Measurements from ENCODE around the gene PSMD11. TPM values are rescaled to one million over a fixed set of nuclear protein-coding genes. Genes with fewer than 3 reads are reported as not detected.

The PSMD11 gene
- total RNA-seq, 2 experiments from 2014 or later, result 110 to 139 TPM

DNA sequence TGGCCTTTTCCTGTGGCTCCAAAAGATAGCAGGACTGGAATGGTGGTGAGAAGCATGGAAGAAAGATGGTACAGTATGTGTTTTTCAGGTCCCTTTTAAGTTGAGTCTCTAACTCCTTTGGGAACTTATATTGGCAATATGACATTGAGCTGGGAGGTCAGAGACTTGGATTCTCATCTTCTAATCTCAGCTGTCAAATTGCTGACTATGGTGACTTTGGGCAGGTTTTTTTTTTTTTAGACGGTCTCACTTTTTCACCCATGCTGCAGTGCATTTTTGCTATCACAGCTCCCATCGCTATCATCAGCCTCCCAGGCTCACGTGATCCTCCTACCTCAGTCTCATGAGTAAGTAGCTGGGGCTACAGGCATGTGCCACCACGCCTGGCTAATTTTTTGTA is 27.3 kb downstream of the PSMD11 start:
- ATAC-seq, result no peak
- Mint-ChIP-seq H3K9me3 (ENCODE audit: low read depth) (no peaks in the 10 kb centered on the region), H3K27me3 (no peaks in the 10 kb centered on the region), H3K36me3 (peaks cover 64% of the 10 kb centered on the region), H3K4me3 (no peak overlapping the region), H3K27ac (peak overlapping the region; percentile 15), H3K4me1 (no peaks in the 10 kb centered on the region)
- CTCF ChIA-PET, result interaction anchor here (1.0 to 3.5 kb wide), 6 partner anchors 8 to 187 kb away, joined by 3 to 24 read pairs (median 4); no protein-coding TSS in a partner anchor
- no peak for DNase-seq

DNA sequence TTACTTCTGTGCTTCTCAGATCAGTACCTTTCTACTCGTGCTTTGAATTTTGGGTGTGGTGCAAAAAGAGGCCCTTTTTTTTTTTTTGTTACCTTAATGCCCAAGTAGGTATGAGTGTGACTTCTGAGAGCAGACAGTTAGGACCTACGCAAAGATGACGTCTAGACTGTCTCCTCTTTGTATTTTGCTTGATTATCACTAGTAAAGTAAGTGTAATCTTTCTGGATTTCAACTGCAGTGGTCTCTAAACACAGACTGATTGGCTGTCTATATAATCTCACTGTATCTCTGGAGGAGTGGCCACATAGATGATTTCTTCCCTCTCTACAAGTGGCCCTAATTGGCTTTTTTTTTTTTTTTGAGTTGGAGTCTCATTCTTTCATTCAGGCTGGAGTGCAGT is 30.9 kb downstream of the PSMD11 start:
- H3K4me1 Mint-ChIP-seq, result no peaks in the 10 kb centered on the region
- no peak overlapping the region for H3K27ac Mint-ChIP-seq
- peaks cover 65% of the 10 kb centered on the region for H3K36me3 Mint-ChIP-seq
- CTCF ChIA-PET, result interaction anchor here (1.3 kb wide), 1 partner anchor 13 kb away, joined by 10 read pairs; no protein-coding TSS in a partner anchor
- H3K9me3 Mint-ChIP-seq (ENCODE audit: low read depth), result no peaks in the 10 kb centered on the region
- H3K4me3 Mint-ChIP-seq, result no peak overlapping the region
- no peaks in the 10 kb centered on the region for H3K27me3 Mint-ChIP-seq
- ATAC-seq (no peak), DNase-seq (no peak)

DNA sequence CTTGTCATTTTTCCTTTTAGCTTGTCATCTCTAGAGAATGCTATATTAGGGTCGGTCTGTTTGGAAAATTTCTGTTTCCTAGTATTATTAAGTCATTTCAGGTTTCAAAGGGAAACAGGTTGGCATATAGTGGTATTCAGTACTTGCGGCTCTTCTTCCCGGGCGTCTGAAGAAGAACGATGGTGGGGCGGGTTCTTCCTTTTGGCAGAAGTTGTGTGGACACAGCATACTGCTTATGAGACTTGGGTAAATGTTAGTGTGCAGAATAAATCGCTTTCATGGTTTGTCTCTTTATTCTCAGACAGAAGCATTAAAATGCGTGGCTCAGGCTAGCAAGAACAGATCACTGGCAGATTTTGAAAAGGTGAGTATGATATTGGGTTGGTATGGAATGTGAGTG is 32.9 kb downstream of the PSMD11 start:
- CTCF ChIA-PET, result no interaction called here
- H3K27me3 Mint-ChIP-seq, result no peaks in the 10 kb centered on the region
- no peak overlapping the region for H3K4me3 Mint-ChIP-seq
- H3K36me3 Mint-ChIP-seq, result peaks cover 59% of the 10 kb centered on the region
- no peaks in the 10 kb centered on the region for H3K4me1 Mint-ChIP-seq
- H3K27ac Mint-ChIP-seq, result no peak overlapping the region
- DNase-seq (no peak), ATAC-seq (no peak)
- no peaks in the 10 kb centered on the region for H3K9me3 Mint-ChIP-seq (ENCODE audit: low read depth)

DNA sequence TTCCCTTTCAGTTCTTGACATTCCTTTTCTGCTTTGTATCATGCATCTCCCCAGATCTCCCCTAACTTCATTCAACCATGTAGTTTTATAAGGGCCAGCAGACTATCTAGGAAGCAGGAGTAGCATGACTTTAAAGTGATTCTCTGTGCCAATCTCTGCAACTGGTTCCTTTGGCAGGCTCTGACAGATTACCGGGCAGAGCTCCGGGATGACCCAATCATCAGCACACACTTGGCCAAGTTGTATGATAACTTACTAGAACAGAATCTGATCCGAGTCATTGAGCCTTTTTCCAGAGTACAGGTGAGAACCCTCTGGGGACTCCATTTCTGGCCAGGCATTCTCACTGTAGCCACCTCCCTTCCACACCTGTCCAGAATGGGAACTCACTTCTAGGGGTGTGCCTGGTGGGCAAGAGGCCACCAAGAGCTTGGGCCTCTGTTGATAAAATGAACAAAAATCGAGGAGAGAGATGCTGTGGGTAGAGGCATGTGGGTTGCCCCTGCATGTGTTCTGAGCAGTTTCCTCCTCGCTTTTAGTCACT is 34.8 kb downstream of the PSMD11 start:
- no peak for DNase-seq
- H3K36me3 Mint-ChIP-seq, result peaks cover 50% of the 10 kb centered on the region
- peaks cover 4% of the 10 kb centered on the region for H3K4me1 Mint-ChIP-seq
- CTCF ChIA-PET, result interaction anchor here (1.4 to 1.8 kb wide), 2 partner anchors 8 to 17 kb away, joined by 3 to 4 read pairs; no protein-coding TSS in a partner anchor
- no peak for ATAC-seq
- H3K27me3 Mint-ChIP-seq, result no peaks in the 10 kb centered on the region
- no peak overlapping the region for H3K27ac Mint-ChIP-seq
- no peaks in the 10 kb centered on the region for H3K9me3 Mint-ChIP-seq (ENCODE audit: low read depth)
- no peak overlapping the region for H3K4me3 Mint-ChIP-seq

DNA sequence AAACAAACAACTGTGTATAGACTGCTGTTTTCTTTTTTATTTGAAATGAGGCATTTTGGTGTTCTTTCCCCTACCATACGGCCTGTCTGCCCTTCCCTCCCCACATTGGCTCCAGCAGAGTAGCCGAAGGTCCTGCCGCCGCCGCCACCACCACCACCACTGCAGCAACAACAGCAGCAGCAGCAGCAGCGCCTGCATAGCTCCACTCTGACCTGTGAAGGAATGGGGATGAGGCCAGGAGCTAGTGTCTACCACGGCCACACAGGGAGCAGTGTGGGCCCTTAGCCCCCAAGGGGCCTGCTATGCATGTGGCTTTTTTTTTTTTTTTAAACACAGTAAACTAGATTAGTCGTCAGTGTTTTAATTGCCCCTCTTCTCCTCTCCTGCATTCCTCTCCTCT is 36.9 kb downstream of the PSMD11 start:
- no peak overlapping the region for H3K4me3 Mint-ChIP-seq
- no peaks in the 10 kb centered on the region for H3K9me3 Mint-ChIP-seq (ENCODE audit: low read depth)
- peaks cover 4% of the 10 kb centered on the region for H3K4me1 Mint-ChIP-seq
- no peak for ATAC-seq
- no peaks in the 10 kb centered on the region for H3K27me3 Mint-ChIP-seq
- no peak overlapping the region for H3K27ac Mint-ChIP-seq
- DNase-seq, result no peak
- CTCF ChIA-PET, result interaction anchor here (0.7 to 4.9 kb wide), 5 partner anchors 8 to 275 kb away, joined by 3 to 32 read pairs (median 3); no protein-coding TSS in a partner anchor
- H3K36me3 Mint-ChIP-seq, result peaks cover 37% of the 10 kb centered on the region

DNA sequence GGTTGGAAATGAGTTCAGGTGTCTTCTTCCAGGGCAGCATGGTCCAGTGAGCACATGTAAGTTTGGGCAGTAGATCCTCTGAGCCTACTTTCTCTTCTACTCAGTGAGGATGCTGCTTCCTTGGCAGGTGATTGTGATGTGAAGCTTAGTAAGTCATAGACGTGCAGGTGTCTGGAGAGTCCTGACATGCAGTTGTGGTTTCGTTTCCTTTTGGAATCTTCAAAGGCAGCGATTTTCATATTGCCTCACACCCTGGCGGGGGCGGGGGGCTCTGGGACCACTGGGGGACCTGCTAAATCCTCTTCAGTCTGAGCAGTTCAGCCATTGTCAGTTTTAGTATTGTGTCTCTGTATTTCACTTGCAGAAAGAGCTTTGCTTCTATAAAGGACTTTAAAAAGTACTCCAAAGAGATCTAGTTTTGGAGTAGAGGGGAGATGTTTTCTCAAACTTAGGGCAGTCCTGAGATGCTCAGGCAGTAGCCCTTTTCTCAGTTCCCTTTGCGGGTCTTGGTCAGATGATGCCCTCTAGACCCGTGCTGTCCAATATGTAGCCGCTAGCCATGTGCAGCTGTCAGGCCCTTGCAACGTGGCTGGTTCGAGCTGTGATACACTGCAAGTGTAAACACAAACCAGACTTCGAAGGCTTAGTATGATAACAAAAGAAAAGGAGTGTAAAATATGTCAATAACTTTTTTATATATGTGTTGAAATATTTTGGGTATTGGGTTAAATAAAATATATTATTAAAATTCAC is 38.4 kb downstream of the PSMD11 start:
- CTCF ChIA-PET, result interaction anchor here (0.6 to 4.9 kb wide), 16 partner anchors 10 to 300 kb away, joined by 3 to 32 read pairs (median 4); partner anchors contain the start of gene PSMD11
- Mint-ChIP-seq H3K4me3 (no peak overlapping the region), H3K9me3 (ENCODE audit: low read depth) (no peaks in the 10 kb centered on the region), H3K27ac (no peak overlapping the region), H3K4me1 (peaks cover 7% of the 10 kb centered on the region), H3K36me3 (peaks cover 29% of the 10 kb centered on the region), H3K27me3 (peaks cover 3% of the 10 kb centered on the region)
- DNase-seq (no peak), ATAC-seq (no peak)

DNA sequence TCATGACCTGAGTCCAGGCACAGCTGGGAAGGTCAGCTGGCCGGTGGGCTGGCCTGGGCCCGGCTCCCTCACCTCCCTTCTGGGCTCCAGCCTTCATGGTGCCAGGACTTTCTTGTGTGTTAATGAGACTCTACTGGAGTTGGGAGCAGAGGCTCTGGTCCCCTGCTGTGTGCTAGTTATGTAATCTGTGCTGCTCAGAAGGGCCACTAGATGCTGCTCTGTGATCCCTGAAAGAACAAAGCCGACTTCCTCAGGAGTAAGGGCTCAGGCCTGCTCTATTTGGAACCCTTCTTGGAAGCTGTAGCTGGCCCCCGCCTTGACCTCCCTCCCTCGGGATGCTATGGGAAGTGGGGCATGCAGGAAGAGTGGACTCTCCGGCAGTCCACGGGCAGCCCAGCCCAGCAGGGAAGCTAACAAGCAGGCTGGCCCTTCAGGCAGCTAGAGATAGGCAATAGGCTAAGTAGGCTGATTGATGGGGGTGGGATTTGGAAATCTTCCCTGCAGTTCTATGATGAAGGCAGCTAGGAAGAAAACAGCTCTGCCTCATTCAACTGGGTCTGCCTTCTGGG is 39.2 kb downstream of the PSMD11 start:
- ATAC-seq, result no peak
- Mint-ChIP-seq H3K4me3 (no peak overlapping the region), H3K27ac (no peak overlapping the region), H3K27me3 (peaks cover 8% of the 10 kb centered on the region), H3K4me1 (peaks cover 12% of the 10 kb centered on the region), H3K9me3 (ENCODE audit: low read depth) (no peaks in the 10 kb centered on the region), H3K36me3 (peaks cover 27% of the 10 kb centered on the region)
- peak; percentile 55 for DNase-seq
- CTCF ChIA-PET, result interaction anchor here (0.7 to 4.9 kb wide), 25 partner anchors 11 to 395 kb away, joined by 3 to 32 read pairs (median 4); partner anchors contain the start of gene PSMD11

DNA sequence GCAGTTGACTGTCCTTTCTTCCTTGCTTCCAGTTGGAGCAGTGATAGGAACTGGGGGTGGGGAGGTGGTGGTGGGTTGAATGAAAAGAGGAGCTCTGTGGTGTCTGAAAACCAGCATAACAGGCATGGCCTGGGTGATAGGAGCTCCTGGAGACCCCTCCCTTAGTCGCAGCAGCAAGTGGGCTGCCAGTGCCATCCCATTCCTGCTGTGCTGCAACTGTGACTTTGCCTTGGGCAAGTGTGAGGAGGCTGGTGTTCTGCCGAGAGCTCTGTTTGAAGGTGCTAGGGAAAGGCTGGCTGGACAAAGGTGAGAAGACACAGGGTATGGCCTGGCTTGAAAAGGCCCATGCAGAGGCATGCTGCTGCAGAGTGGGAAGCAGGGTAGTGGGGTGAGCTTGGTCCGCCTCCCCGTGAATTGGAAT is 39.7 kb downstream of the PSMD11 start:
- ATAC-seq, result no peak
- peaks cover 14% of the 10 kb centered on the region for H3K4me1 Mint-ChIP-seq
- DNase-seq, result no peak
- H3K4me3 Mint-ChIP-seq, result no peak overlapping the region
- H3K27ac Mint-ChIP-seq, result no peak overlapping the region
- H3K9me3 Mint-ChIP-seq (ENCODE audit: low read depth), result no peaks in the 10 kb centered on the region
- peaks cover 8% of the 10 kb centered on the region for H3K27me3 Mint-ChIP-seq
- CTCF ChIA-PET, result interaction anchor here (0.7 to 4.9 kb wide), 21 partner anchors 12 to 394 kb away, joined by 3 to 32 read pairs (median 4); partner anchors contain the start of gene PSMD11
- peaks cover 29% of the 10 kb centered on the region for H3K36me3 Mint-ChIP-seq

DNA sequence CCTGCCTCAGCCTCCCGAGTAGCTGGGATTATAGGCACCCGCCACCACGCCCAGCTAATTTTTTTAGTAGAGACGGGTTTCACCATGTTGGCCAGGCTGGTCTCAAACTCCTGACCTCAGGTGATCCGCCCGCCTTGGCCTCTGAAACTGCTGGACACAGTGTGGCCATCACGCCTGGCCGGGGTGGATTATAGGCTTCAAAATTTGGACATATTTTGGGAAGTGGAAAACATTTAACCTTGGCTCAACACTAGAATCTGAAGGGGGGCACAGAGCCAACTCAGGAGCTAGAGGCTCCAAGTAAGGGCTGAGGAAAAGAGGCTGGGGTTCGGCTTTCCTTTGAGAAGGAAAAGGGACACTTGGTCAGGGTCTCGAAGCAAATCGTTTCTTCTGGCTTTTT is 40.3 kb downstream of the PSMD11 start:
- CTCF ChIA-PET, result interaction anchor here (0.7 to 5.0 kb wide), 13 partner anchors 12 to 297 kb away, joined by 3 to 34 read pairs (median 4); no protein-coding TSS in a partner anchor

DNA sequence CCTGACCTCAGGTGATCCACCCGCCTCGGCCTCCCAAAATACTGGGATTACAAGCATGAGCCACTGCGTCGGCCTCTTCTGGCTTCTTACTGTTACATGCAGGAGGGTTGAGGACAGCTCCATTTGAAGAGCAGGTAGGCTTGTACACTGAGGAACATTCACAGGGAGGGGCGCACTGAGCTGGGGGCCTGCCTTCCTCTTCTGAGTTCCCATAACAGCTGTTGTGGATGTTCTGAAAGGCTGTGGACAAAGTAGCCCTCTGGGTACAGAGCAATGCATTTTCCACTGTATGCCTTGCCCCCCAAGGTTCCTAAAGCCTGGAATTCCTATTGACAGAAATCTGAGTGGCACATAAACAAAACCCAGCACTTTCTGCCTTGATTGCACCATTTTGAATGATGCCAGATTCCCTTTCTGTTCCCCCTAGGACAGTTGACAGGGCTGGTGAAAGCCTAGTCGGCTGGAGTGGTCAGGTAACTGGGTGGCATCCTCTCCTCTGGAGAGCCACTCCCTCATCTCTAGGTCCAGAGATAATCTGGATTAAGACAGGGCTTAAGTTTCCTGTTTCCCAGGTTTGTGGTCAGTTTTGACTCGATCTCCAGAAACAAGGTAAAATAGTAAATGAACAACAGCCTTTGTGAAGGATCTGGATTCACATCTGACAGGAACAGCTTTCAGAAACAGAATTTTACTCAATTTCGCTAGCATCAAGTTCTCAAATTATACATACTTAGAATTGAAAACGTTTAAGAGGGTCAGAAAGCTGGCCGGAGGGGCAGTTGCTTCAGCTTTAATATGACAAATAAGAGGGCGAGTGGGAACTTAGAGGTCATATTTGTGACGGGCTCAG is 41.2 kb downstream of the PSMD11 start:
- Mint-ChIP-seq H3K27ac (peak overlapping the region; percentile 24), H3K4me3 (peak overlapping the region; percentile 52), H3K4me1 (peaks cover 20% of the 10 kb centered on the region), H3K27me3 (peaks cover 8% of the 10 kb centered on the region), H3K9me3 (ENCODE audit: low read depth) (no peaks in the 10 kb centered on the region), H3K36me3 (peaks cover 27% of the 10 kb centered on the region)
- CTCF ChIA-PET, result interaction anchor here (3.3 to 5.0 kb wide), 3 partner anchors 13 to 123 kb away, joined by 13 to 34 read pairs (median 22); no protein-coding TSS in a partner anchor
- DNase-seq, result no peak
- no peak for ATAC-seq

More for the DNA sequence above, 40.3 kb downstream of the PSMD11 start:
- DNase-seq (no peak), ATAC-seq (no peak)
- peaks cover 29% of the 10 kb centered on the region for H3K36me3 Mint-ChIP-seq
- H3K4me3 Mint-ChIP-seq, result no peak overlapping the region
- no peak overlapping the region for H3K27ac Mint-ChIP-seq
- peaks cover 18% of the 10 kb centered on the region for H3K4me1 Mint-ChIP-seq
- no peaks in the 10 kb centered on the region for H3K9me3 Mint-ChIP-seq (ENCODE audit: low read depth)
- H3K27me3 Mint-ChIP-seq, result peaks cover 8% of the 10 kb centered on the region

DNA sequence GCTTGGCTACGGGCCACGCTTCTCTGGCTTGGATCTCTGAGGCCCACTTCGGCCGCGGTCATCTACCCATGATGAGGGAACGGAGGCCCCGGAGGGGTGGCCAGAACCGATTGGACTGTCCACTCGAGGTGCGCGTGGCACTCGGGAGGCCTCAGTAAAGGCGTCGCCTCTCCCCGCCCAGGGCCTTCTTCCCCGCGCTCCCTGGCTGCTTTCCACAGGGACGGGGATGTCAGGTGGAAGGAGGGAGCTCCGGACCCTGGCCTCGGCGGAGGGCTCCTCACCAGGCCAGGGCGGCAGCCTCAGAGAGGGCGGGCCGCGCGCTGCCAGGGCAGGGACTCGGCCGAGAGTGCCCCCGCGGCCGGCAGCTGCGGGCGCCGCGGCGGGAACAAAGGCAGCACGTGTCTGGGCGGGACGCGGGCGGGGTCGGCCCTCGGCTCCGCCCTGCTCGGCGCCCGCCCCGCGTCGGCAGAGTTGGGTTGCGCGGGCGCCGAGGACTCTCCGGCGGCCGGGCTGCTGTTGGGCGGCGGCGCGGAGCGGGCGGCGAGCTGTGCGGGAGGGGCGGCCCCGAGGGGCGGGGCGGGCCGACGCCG is 41.9 kb downstream of the PSMD11 start:
- Mint-ChIP-seq H3K36me3 (peaks cover 24% of the 10 kb centered on the region), H3K4me3 (peak overlapping the region; percentile 52), H3K4me1 (peaks cover 24% of the 10 kb centered on the region), H3K9me3 (ENCODE audit: low read depth) (no peaks in the 10 kb centered on the region), H3K27ac (no peak overlapping the region), H3K27me3 (peaks cover 8% of the 10 kb centered on the region)
- CTCF ChIA-PET, result interaction anchor here (0.6 to 5.0 kb wide), 6 partner anchors 24 to 595 kb away, joined by 3 to 34 read pairs (median 5); no protein-coding TSS in a partner anchor
- peak; percentile 63 for DNase-seq
- peak; percentile 82 for ATAC-seq

DNA sequence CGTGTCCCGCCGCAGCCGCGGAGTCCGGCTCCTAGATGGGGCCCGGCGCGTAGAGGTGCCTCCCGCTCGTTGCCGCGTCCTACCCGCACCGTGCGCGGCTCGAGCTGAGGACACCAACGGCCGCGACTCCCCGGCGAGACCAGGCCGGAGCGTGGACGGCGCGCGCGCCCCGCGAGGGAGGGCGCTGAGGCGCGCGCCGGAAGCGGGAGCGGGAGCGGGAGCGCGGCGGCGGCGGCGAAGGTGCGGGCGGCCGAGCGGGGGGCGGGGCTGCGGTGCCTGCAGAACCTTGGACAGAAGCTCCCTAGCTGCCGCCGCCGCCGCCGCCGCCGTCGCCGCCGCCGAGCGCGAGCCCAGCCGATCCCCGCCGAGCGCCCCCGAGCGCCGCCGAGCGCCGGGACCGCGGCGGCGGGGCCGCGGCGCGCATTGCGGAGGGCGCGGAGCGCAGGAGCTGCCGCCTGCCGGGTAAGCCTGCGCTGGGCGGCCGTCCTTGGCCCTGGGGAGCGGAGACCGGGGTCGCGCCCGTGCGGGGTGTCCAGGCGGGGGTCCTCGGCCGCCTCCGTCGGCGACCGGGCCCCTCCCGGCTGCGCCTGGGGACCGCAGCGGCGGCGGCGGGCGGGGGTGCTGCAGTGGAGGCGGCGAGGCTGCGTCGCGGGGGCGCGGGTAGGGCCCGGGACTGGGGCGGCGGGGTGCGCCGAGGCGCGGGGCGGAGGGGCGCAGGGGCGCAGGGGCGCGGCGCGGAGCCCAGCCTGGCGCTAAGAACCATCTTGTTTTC is 42.6 kb downstream of the PSMD11 start, which contains the start of gene CDK5R1:
TSS of gene CDK5R1 (plus strand) at position 293 of the 772 bp plus-strand sequence. CDS start 628 bp downstream, outside the sequence.
- H3K4me3 Mint-ChIP-seq, result peak within 1 kb of the TSS; percentile 84
- H3K9me3 Mint-ChIP-seq (ENCODE audit: low read depth), result no peaks in the 10 kb centered on the region
- H3K36me3 Mint-ChIP-seq, result peaks cover 19% of the 10 kb centered on the region
- peaks cover 8% of the 10 kb centered on the region for H3K27me3 Mint-ChIP-seq
- ATAC-seq, result peak; percentile 73
- DNase-seq, result peak; percentile 75
- H3K27ac Mint-ChIP-seq, result peak within 1 kb of the TSS; percentile 56
- peaks cover 29% of the 10 kb centered on the region for H3K4me1 Mint-ChIP-seq
- CTCF ChIA-PET, result interaction anchor here (0.6 to 5.0 kb wide), 12 partner anchors 9 to 595 kb away, joined by 3 to 34 read pairs (median 4); no protein-coding TSS in a partner anchor
